Measurements from ENCODE around the gene HECW1.
"Not testable (repeated sequence)": the region's sequence is repeated elsewhere in the genome, so short reads cannot be mapped to it uniquely, and the experiment has no call there.

HECW1 gene

DNA sequence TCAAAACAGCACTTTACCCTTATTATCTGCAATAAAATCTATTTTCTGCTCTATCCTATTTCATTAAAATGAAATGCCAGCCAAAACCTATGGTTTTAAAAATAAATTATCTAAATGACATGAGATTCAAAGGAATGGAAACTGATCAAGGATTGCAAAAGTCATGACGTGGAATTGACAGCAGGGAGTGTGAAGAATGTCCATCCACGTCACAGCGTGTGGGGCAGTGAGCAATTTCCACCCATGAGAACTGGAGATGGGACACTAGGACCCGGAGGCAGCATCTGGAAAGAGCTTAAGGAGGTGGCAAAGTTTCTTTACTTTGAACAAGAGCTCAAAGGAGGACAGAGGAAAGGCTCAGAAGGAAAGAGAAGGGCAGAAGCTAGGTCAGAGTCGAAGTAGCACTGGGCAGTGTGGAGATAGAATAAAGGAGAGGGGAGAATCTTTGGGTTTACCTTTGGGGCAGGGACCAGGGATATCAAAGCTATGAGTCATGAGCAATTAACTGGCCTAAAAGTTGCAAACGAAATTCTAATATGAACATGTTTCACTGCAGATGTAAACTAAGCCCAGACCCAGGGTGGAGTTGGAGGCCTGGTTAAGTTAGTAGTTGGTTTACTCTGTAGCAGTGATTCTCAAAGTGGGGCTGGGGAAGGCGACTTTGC is 445.5 kb downstream of the HECW1 start:
- no peak for DNase-seq

DNA sequence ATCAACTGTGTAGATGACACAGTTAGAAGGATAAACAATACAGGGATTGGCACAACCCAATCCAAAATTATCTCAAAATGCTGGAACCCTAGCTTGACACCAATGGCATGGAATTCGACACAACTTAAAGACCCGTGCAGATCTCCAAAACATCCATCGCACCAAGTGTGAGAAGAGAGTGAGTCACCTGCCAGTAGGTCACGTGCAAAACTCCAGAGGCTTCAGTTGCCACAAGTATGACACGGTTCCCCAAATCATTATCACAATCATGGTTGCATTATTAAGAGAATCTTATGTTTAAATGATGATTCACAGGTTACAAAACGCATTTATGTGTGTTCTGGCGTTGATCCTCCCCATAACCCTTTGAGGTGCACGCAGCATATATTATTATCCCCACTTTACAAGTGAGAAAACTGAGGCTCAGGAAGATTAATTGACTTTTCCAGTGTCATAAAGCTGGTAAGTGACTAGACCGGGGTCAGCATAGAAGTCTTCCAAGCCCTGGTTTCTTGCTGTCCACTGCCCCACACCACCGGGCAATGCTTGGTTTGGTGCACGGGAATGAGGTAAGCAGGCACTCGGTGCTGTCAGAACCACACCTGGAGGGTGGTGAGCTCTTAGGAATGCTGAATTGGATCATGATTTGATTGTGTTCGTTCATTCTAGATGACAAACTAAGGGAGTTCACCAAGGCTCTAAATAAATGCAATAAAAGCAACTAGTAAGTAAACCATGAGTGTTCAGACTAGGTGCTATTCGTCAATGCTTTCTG is 446.9 kb downstream of the HECW1 start:
- DNase-seq: no peak

DNA sequence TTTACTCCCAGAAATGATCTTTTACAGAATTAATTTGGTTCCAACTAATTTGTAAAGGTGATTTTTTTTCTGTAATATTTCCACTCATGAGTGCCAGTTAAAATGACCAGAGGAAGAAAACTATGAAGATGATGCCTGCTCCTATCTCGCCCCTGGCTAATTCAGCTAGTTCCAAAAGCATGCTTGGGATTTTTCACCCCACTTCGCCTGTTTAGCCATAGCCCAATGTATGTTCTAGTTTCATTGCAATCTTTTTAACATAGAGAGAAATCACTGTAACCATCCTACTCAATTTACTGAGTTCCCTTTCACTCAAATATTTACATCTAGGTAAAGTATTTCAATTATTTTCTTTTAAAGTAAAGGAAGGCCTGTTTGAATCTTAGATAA is 447.5 kb downstream of the HECW1 start:
- DNase-seq: no peak

GRCh38 chr7:43560742-43561330 is 448.4 kb downstream of the HECW1 start:
- DNase-seq: no peak

GRCh38 chr7:43562383-43562782 is 449.9 kb downstream of the HECW1 start:
- DNase-seq: no peak

DNA sequence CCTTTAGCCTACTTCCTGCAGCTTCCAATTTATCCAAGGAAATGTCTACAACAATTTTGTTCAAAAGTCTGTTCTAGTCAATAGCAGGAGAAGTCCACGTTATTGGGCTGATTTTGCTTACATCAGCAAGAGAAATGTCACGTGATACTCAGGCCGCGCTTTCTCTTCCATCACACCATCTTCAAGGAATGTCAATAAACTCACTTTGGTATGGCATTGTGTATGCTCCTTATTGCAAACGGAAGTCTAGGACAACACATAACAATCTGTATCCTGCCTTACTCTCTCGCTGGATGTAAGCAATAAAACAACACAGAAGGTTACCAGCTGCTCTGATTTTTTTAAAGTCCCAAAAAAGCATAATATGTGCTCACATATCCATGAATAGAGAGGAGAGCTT is 453.3 kb downstream of the HECW1 start:
- no peak for DNase-seq

DNA sequence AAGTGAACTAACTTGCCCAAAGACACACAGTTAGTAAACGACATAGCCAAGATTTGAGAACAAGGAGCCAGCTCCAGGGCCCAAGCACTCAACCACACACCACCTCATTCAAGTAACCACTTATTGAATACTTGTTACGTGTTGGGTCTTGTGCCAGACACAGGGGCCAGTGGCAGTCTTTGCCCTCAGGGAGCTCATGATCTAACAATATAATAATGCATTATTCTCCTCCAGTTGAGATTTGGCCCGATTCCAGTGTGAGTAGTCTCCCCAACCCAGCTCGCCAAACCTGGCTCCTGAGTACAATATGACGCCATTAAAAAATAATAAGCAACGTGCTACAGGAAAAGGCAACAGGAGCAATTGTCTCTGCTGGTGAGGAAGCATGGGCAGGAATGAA is 456.1 kb downstream of the HECW1 start:
- no peak for DNase-seq

DNA sequence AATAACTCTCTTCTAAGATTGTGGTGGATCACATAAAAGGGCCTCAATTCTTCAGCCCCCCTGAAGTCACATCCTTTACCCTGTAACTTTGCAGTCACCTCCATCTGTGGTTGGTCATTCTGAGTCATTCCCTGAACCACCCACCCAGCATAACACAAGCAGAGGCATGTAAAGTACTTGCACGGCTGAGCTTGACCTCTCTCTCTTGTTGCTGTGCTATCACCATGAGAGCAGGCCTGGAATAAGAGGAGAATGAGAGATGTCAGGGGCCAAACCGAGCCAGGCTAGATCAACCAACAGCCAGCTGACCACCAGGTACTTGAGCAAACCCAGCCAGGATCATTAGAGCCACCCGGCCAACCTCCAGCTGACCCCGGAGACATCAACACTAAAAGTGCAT is 457.0 kb downstream of the HECW1 start:
- no peak for DNase-seq

DNA sequence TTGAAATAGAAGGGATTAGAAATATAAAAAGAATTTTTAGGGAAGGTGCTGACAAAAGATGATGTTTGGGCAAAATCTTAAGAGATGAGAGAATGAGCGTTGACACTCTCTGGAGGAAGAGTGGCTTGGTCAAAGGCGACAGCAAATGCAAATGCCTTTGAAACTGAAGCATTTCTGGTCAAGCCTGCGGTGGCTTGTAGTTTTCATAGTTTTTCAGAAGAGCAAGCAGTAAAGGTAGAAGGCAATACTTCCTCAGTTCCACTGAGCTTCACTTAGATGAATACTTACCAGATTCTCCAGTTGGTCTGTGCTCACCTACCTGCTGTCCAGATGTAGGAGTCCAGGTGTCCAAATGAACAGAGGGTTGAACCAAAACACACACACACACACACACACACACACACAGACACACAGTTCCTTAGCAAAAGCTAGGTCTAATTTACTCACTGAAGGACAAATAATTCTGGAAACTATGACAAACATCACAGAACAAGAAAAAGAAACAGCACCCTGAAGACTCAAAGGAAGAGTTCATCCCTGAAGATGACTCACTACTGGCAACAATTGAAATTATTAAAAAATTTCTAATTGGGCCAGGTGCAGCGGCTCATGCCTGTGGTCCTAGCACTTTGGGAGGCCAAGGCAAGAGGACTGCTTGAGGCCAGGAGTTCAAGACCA is 458.4 kb downstream of the HECW1 start:
- DNase-seq: no peak

- peak; percentile 17 to 67 for DNase-seq
Measured at GRCh38 chr7:43572516-43573049, 460.1 kb downstream of the HECW1 start.

- not testable (repeated sequence) for DNase-seq
Measured at GRCh38 chr7:43573832-43574231, 461.4 kb downstream of the HECW1 start.

GRCh38 chr7:43575506-43575905 is 463.1 kb downstream of the HECW1 start:
- no peak for DNase-seq

GRCh38 chr7:43576241-43576640 is 463.8 kb downstream of the HECW1 start:
- DNase-seq: no peak

DNA sequence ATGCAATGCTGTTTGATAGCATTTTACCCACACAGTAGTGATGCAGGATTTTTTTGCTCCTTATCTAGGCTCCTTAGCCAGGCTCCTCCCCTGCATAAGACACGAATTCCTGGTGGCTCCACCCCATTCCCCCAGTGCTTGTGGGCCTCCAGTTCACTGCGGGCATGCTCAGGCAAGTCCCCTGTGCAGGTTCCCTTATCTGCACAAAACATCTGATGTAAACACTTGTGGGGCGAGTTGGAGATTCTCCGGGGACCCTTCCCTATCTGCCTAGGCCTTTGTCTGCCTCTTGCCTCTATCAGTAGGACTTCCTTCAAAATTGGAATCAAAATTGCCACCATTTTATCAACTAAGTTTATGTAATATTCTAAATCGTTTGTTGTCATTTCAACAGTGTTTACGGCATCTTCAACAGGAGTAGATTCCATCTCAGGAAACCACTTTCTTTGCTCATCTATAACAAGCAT is 465.1 kb downstream of the HECW1 start:
- DNase-seq: no peak

- DNase-seq: peak; percentile 95 to 97
Measured at GRCh38 chr7:43582503-43583423, 470.3 kb downstream of the HECW1 start, which contains the start of gene STK17A. STK17A (plus strand) TSS chr7:43583108; CDS start chr7:43583244, 136 bp downstream.

GRCh38 chr7:43583424-43584194 is 471.2 kb downstream of the HECW1 start:
- peak; percentile 65 to 75 for DNase-seq

DNA sequence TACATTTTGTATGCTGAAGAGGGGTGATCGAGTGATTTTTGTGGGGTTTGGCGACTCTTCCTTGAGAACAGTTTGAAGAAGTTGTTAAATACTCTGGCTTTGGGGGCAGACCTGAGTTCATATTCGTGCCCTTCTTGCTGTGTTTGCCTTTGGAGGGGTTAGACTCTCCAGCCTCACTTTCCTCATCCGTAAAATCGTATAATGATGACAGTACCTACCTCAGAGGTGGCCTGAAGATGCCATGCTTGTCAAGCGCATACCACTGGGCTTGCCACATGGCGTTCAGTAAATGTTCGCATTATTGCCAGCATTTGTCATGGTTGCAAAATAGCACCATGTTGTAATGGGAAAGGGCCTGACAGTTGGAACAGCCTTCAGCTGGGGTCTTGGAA is 471.7 kb downstream of the HECW1 start:
- DNase-seq: peak; percentile 31 to 54

- not testable (repeated sequence) for DNase-seq
Measured at GRCh38 chr7:43584733-43585132, 472.3 kb downstream of the HECW1 start.

DNA sequence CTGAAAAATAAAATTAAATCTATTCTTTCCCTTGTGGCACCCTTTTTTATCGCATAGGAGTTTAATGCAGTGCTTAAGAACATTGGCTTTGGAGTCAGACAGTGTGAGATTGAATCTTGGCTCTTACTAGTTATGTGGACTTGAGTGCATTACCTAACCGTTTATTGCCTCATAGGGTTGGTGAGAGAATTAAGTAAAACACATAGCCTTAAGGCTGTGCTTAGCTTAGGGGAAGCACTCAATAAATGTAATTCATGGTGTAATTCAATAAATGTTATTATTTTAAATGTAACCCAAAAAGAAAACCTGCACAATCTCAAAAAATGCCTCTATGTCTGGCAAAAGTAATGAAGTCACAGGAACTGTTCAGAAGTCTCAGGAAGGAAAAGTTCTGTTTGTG is 473.1 kb downstream of the HECW1 start:
- DNase-seq: peak in 1 of 2 donors; percentile 42

DNA sequence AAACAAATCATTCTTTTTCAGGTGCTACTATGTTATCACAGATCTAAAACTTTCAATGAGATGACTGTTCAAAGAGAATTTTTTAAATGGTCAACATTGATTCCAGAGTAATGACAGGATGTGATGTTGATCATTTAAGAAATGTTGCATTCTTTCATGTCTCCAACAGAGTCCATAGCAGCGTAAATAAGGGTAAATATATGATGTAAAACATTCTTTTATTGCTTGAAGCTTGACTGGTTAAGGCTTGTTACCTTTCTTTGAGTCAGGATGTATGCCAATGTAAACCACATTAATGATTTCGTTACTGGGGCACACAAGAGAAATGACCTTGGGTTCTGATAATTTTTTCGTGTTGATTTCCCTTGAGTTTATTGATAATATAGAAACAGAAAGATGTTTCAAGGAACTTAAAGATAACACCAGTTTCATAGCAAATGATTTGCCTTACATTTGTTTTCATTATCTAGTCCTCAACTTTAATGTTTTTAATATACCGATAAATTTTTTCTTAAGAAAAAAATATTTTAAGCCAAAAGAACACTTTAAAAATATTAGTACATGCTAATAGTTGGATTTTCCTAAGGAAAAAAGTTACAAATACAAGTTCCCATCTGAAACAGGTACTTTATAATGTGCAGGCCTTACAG is 473.9 kb downstream of the HECW1 start:
- DNase-seq: peak in 1 of 2 donors; percentile 68

Measured in CD4-positive, alpha-beta T cell treated with Interleukin-1 beta for 1 hour (primary cell).